Endothelial cell of umbilical vein (primary cell): ENCODE results near the gene PKNOX2. TPM values are rescaled to one million over a fixed set of nuclear protein-coding genes. Genes with fewer than 3 reads are reported as not detected.

Source experiments
- BruUV-seq: library from RNA; stranded (reverse); fragments of 400-500 nt; replicated peaks from 2 replicates; lab custom pipeline; 2021; lab: Mats Ljungman, UMichigan
- CTCF ChIA-PET: fragments of 300-600, 350-600 bp; sonication (Branson Sonifier 250); formaldehyde crosslinking; loops from one replicate; lab custom pipeline; 2021; ENCODE audit warnings: antibody characterized with exemption, inconsistent platforms; lab: Charles Lee
- POLR2A ChIA-PET: fragments of 300-600, 350-600 bp; sonication (Branson Sonifier 250); formaldehyde crosslinking; loops from one replicate; lab custom pipeline; 2021; ENCODE audit warnings: antibody characterized with exemption, inconsistent platforms; lab: Charles Lee
- DNase-seq: peaks from one replicate; pipeline ENCODE4 v3.0.0-alpha.2; 2011; ENCODE audit warnings: low read depth, low spot score
- FAIRE-seq: peaks from 2 replicates; lab custom pipeline; 2011; peaks lifted over from hg19 to GRCh38; lab: Jason Lieb, UNC
- H2AFZ ChIP-seq: 2 replicates; pipeline ENCODE4 v1.6.0; 2012; ENCODE audit warnings: low read depth, low read length, control low read depth, inconsistent platforms
- H3K27ac ChIP-seq: 2 replicates; pipeline ENCODE4 v1.5.1; 2011; ENCODE audit warnings: low read depth, mild to moderate bottlenecking, control low read depth, low read length, moderate library complexity; ENCODE audit not compliant: insufficient read depth
- H3K27me3 ChIP-seq, 2 experiments: 2 replicates each; pipeline versions ENCODE4 v1.6.0 to v1.6.1; 2011; ENCODE audit warnings: low read length in 2 of 2, mixed read lengths in 1 of 2; ENCODE audit not compliant: control insufficient read depth in 2 of 2, insufficient read depth in 2 of 2
- H3K36me3 ChIP-seq, 2 experiments: 2 replicates in 1 of 2; 3 replicates in 1 of 2; pipeline ENCODE4 v1.5.1; 2011; ENCODE audit warnings: low read length in 2 of 2, mild to moderate bottlenecking in 1 of 2, moderate library complexity in 1 of 2; ENCODE audit not compliant: control insufficient read depth in 2 of 2, insufficient read depth in 2 of 2; ENCODE audit errors: extremely low read depth in 1 of 2
- H3K4me1 ChIP-seq: 3 replicates; pipeline ENCODE4 v1.5.1; 2011; ENCODE audit warnings: mild to moderate bottlenecking, low read length; ENCODE audit not compliant: control insufficient read depth, insufficient read depth; ENCODE audit errors: extremely low read depth
- H3K4me2 ChIP-seq: 2 replicates; pipeline ENCODE4 v1.6.1; 2011; ENCODE audit warnings: low read length, control low read depth, mixed read lengths; ENCODE audit not compliant: insufficient read depth
- H3K4me3 ChIP-seq, 3 experiments: fragments of 200-600 bp in 1 of 3; sonication (generic), shearing (Covaris generic) in 1 of 3; replicated peaks in 1 of 3; 2 replicates each; pipeline ENCODE4 v1.5.1; 2011 to 2016; ENCODE audit warnings: control low read depth in 3 of 3, low read length in 3 of 3, mild to moderate bottlenecking in 2 of 3, inconsistent platforms in 1 of 3, low read depth in 1 of 3, moderate library complexity in 1 of 3; ENCODE audit not compliant: insufficient read depth in 1 of 3
- H3K79me2 ChIP-seq: 2 replicates; pipeline ENCODE4 v1.6.0; 2012; ENCODE audit warnings: low read length, inconsistent platforms; ENCODE audit not compliant: control insufficient read depth, insufficient read depth
- H3K9ac ChIP-seq: replicated peaks from 2 replicates; pipeline ENCODE3; 2011; ENCODE audit warnings: low read length, control low read depth; ENCODE audit not compliant: insufficient read depth; ENCODE audit errors: extremely low read depth
- H3K9me1 ChIP-seq: replicated peaks from 3 replicates; pipeline ENCODE4 v1.6.0; 2011; ENCODE audit warnings: mild to moderate bottlenecking, low read length; ENCODE audit not compliant: control insufficient read depth, insufficient read depth; ENCODE audit errors: extremely low read depth
- H3K9me3 ChIP-seq: replicated peaks from 2 replicates; pipeline ENCODE4 v1.5.1; 2012; ENCODE audit warnings: low read length, inconsistent platforms; ENCODE audit not compliant: control insufficient read depth, insufficient read depth
- H4K20me1 ChIP-seq: replicated peaks from 2 replicates; pipeline ENCODE3; 2011; ENCODE audit warnings: mild to moderate bottlenecking, low read length; ENCODE audit not compliant: control insufficient read depth, insufficient read depth; ENCODE audit errors: extremely low read depth
- CTCF ChIP-seq, 2 donors: IDR thresholded peaks; 1 replicate in 1 of 2; 2 replicates in 1 of 2; pipeline ENCODE4 v1.5.1; 2011; ENCODE audit warnings: low read length in 2 of 2, mild to moderate bottlenecking in 2 of 2, moderate library complexity in 2 of 2, control low read depth in 1 of 2, inconsistent platforms in 1 of 2, low read depth in 1 of 2; ENCODE audit not compliant: insufficient read depth in 1 of 2; ENCODE audit errors: extremely low read depth in 1 of 2
- EZH2 ChIP-seq: IDR thresholded peaks from 2 replicates; pipeline ENCODE4 v1.6.1; 2012; ENCODE audit warnings: borderline replicate concordance, low read depth, mild to moderate bottlenecking, moderate library complexity, low read length, inconsistent platforms; ENCODE audit not compliant: severe bottlenecking
- FOS ChIP-seq: IDR thresholded peaks from 2 replicates; pipeline ENCODE4 v1.6.1; 2011; ENCODE audit warnings: mild to moderate bottlenecking, low read length, moderate library complexity, borderline replicate concordance; ENCODE audit not compliant: insufficient read depth
- GATA2 ChIP-seq: IDR thresholded peaks from 2 replicates; pipeline ENCODE4 v1.7.0; 2011; ENCODE audit warnings: low read depth, mild to moderate bottlenecking, moderate library complexity, mixed read lengths, low read length; ENCODE audit not compliant: insufficient read length, insufficient read depth
- JUN ChIP-seq: IDR thresholded peaks from 2 replicates; pipeline ENCODE4 v1.6.1; 2011; ENCODE audit warnings: borderline replicate concordance, low read depth; ENCODE audit not compliant: insufficient read length, insufficient read depth
- MAX ChIP-seq: IDR thresholded peaks from 2 replicates; pipeline ENCODE4 v1.6.1; 2011; ENCODE audit not compliant: insufficient read depth, insufficient read length
- MYC ChIP-seq: IDR thresholded peaks from one replicate; pipeline ENCODE4 v1.6.1; 2011; ENCODE audit warnings: mild to moderate bottlenecking, low read depth, low read length
- POLR2A ChIP-seq: IDR thresholded peaks from 2 replicates; pipeline ENCODE4 v1.6.1; 2012; ENCODE audit warnings: low read depth, mild to moderate bottlenecking, control low read depth, low read length
- POLR2AphosphoS5 ChIP-seq: IDR thresholded peaks from 2 replicates; pipeline ENCODE4 v1.6.1; 2012; ENCODE audit warnings: low read depth, mild to moderate bottlenecking, control low read depth, low read length, moderate library complexity; ENCODE audit not compliant: insufficient read depth
- dilution Hi-C: fragments of 300-500 bp; cut with MboI; formaldehyde crosslinking; loops from one replicate; pipeline ENCODE4 v1.15.0; 2019; ENCODE audit warnings: low sequenced_read_pairs; ENCODE audit not compliant: extremely low pct_ligation_motif_present
- intact Hi-C: fragments of 100-400 bp; cut with micrococcal nuclease; formaldehyde crosslinking; loops from one replicate; pipeline ENCODE4 v1.10.0; 2022
- polyA plus RNA-seq, 4 experiments: library from polyadenylated mRNA; depleted of rRNA in 3 of 4; stranded (reverse) in 3 of 4; unstranded in 1 of 4; fragments of >200 nt; gene quantifications; 2 replicates each; pipeline versions ENCODE4 v1.2.1 to v1.2.3, GENCODE V29; 2011 to 2012; ENCODE audit warnings: missing spikeins in 1 of 4
- total RNA-seq: library from RNA; stranded (reverse); gene quantifications from 2 replicates; pipeline ENCODE4 v1.2.3, GENCODE V29; 2021

Gene PKNOX2
- total and polyA plus RNA-seq, 2 donors (not counting 3 experiments of a cell fraction or from before 2014, with no cell fraction given), result 0.11 to 0.91 TPM

GRCh38 chr11:125329786-125330185 lies 165.2 kb downstream of the PKNOX2 start:
- H3K27ac ChIP-seq, result no peak overlapping the region
- BruUV-seq, result no TSS peak
- no peaks in the 10 kb centered on the region for H4K20me1 ChIP-seq
- no peaks in the 10 kb centered on the region for H3K4me1 ChIP-seq
- H3K9ac ChIP-seq, result no peak overlapping the region
- H3K36me3 ChIP-seq, result no peaks in the 10 kb centered on the region
- no peaks in the 10 kb centered on the region for H3K79me2 ChIP-seq
- no peaks in the 10 kb centered on the region for H3K9me1 ChIP-seq
- no peak overlapping the region for H3K4me2 ChIP-seq
- peaks cover 3 to 27% of the 10 kb centered on the region in 2 experiments for H3K27me3 ChIP-seq
- no peak for TF ChIP-seq FOS
- no peak for TF ChIP-seq JUN
- no peak for TF ChIP-seq MYC
- no peak for TF ChIP-seq GATA2
- TF ChIP-seq CTCF (IDR thresholded peaks at IDR 0.05; ENCODE audit: extremely low read depth in 1 of 2, insufficient read depth in 1 of 2, low read depth in 1 of 2, low read length in 2 of 2), result no peak
- no peak for TF ChIP-seq POLR2A
- TF ChIP-seq MAX, result no peak
- TF ChIP-seq POLR2AphosphoS5, result no peak
- no peak for TF ChIP-seq EZH2
- H2AFZ ChIP-seq, result no peak overlapping the region
- POLR2A ChIA-PET, result no interaction called here
- H3K9me3 ChIP-seq, result no peaks in the 10 kb centered on the region
- no peak overlapping the region for H3K4me3 ChIP-seq
- intact Hi-C loops, result no loop called here
- CTCF ChIA-PET, result interaction anchor here (1.1 to 9.6 kb wide), 4 partner anchors 9 to 16 kb away, joined by 3 to 67 read pairs (median 4); no protein-coding TSS in a partner anchor
- dilution Hi-C loops, result no loop called here
- DNase-seq (no peak), FAIRE-seq (no peak)
